GM12892 (cell line): ENCODE results near the gene CDC20B.

Source experiments
- POLR2A ChIP-seq: IDR thresholded peaks from 2 replicates; pipeline ENCODE4 v1.6.1; 2011; ENCODE audit warnings: low read depth, low read length, control low read depth
- POLR2AphosphoS5 ChIP-seq: IDR thresholded peaks from 2 replicates; pipeline ENCODE4 v1.6.1; 2011; ENCODE audit warnings: low read depth, low read length, control low read depth
- TAF1 ChIP-seq: IDR thresholded peaks from 2 replicates; pipeline ENCODE4 v1.6.1; 2011; ENCODE audit warnings: low read depth, mild to moderate bottlenecking, control low read depth, low read length, borderline replicate concordance

GRCh38 chr5:55108661-55109060 lies 64.3 kb downstream of the CDC20B start:
- TF ChIP-seq POLR2AphosphoS5 (no peak), TAF1 (no peak), POLR2A (no peak)
